Measurements from ENCODE around the gene DMD.
A peak's percentile ranks its signal among the peaks of the same experiment; 100 is the strongest.

Gene DMD

GRCh38 chrX:31329298-31329697 lies 1882.1 kb downstream of the DMD start:
- no peak for DNase-seq

- DNase-seq = no peak
Observed at GRCh38 chrX:31323658-31324057, 1887.7 kb downstream of the DMD start.

- no peak for DNase-seq
Observed at GRCh38 chrX:31320740-31321139, 1890.6 kb downstream of the DMD start.

GRCh38 chrX:31319586-31319985 lies 1891.8 kb downstream of the DMD start:
- DNase-seq = peak; percentile 46

- DNase-seq = no peak
Observed at GRCh38 chrX:31318866-31319265, 1892.5 kb downstream of the DMD start.

GRCh38 chrX:31316340-31316991 lies 1894.9 kb downstream of the DMD start:
- DNase-seq = no peak

- DNase-seq = peak; percentile 90
Observed at GRCh38 chrX:31314921-31315320, 1896.4 kb downstream of the DMD start.

GRCh38 chrX:31307952-31308351 lies 1903.4 kb downstream of the DMD start:
- DNase-seq = no peak

- DNase-seq = no peak
Observed at GRCh38 chrX:31302573-31303075, 1908.7 kb downstream of the DMD start.

- DNase-seq = no peak
Observed at GRCh38 chrX:31301941-31302340, 1909.4 kb downstream of the DMD start.

- no peak for DNase-seq
Observed at GRCh38 chrX:31301203-31301602, 1910.1 kb downstream of the DMD start.

- no peak for DNase-seq
Observed at GRCh38 chrX:31298916-31299315, 1912.4 kb downstream of the DMD start.

GRCh38 chrX:31297881-31298280 lies 1913.5 kb downstream of the DMD start:
- no peak for DNase-seq

- no peak for DNase-seq
Observed at GRCh38 chrX:31294475-31294874, 1916.9 kb downstream of the DMD start.

- no peak for DNase-seq
Observed at GRCh38 chrX:31293409-31293808, 1917.9 kb downstream of the DMD start.

- peak; percentile 59 for DNase-seq
Observed at GRCh38 chrX:31291131-31291530, 1920.2 kb downstream of the DMD start.

- DNase-seq = peak; percentile 4
Observed at GRCh38 chrX:31287861-31288260, 1923.5 kb downstream of the DMD start.

GRCh38 chrX:31280580-31280979 lies 1930.8 kb downstream of the DMD start:
- no peak for DNase-seq

- peak; percentile 46 for DNase-seq
Observed at GRCh38 chrX:31279359-31279758, 1932.0 kb downstream of the DMD start.

- no peak for DNase-seq
Observed at GRCh38 chrX:31272472-31272775, 1938.9 kb downstream of the DMD start.

GRCh38 chrX:31271615-31272471 lies 1939.5 kb downstream of the DMD start:
- DNase-seq = peak; percentile 12

- DNase-seq = no peak
Observed at GRCh38 chrX:31269914-31270313, 1941.4 kb downstream of the DMD start.

GRCh38 chrX:31268359-31268758 lies 1943.0 kb downstream of the DMD start:
- peak; percentile 39 for DNase-seq
